HG03442 (cell line): Measurements from ENCODE around the gene CALML3.
"Not testable (repeated sequence)": the region's sequence is repeated elsewhere in the genome, so short reads cannot be mapped to it uniquely, and the experiment has no call there.

Source experiments
- ATAC-seq: cut with Tn5 transposase; IDR thresholded peaks from one replicate; pipeline ENCODE4 v1.9.1; 2021; ENCODE audit warnings: mild to moderate bottlenecking, moderate library complexity; ENCODE audit not compliant: unreplicated experiment

CALML3 gene

DNA sequence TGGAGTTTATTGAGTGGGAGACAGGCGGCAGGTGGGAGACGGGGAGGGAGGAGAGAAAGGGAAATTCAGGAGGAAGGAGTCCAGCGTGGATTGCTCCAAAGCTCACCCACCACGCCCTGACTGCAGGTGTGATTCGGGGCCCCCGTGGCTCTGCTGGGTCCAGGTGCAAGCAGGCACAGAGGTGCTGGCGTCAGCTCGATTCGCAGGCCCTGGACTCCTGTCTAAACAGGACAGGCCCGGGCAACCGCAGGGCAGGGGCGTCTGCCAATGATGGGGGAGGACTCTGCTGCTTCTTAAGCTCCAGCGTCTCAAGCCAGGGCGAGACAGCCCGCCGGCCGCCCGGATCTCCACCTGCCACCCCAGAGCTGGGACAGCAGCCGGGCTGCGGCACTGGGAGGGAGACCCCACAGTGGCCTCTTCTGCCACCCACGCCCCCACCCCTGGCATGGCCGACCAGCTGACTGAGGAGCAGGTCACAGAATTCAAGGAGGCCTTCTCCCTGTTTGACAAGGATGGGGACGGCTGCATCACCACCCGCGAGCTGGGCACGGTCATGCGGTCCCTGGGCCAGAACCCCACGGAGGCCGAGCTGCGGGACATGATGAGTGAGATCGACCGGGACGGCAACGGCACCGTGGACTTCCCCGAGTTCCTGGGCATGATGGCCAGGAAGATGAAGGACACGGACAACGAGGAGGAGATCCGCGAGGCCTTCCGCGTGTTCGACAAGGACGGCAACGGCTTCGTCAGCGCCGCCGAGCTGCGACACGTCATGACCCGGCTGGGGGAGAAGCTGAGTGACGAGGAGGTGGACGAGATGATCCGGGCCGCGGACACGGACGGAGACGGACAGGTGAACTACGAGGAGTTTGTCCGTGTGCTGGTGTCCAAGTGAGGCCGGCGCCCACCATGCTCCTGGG, at the start of gene CALML3:
Gene CALML3 (plus strand): TSS at position 321 of the 920 bp plus-strand sequence. CDS start 125 bp downstream, at position 446.
- no peak for ATAC-seq

- not testable (repeated sequence) for ATAC-seq
Observed at GRCh38 chr10:5475088-5475487, 49.7 kb upstream of the CALML3 start.

DNA sequence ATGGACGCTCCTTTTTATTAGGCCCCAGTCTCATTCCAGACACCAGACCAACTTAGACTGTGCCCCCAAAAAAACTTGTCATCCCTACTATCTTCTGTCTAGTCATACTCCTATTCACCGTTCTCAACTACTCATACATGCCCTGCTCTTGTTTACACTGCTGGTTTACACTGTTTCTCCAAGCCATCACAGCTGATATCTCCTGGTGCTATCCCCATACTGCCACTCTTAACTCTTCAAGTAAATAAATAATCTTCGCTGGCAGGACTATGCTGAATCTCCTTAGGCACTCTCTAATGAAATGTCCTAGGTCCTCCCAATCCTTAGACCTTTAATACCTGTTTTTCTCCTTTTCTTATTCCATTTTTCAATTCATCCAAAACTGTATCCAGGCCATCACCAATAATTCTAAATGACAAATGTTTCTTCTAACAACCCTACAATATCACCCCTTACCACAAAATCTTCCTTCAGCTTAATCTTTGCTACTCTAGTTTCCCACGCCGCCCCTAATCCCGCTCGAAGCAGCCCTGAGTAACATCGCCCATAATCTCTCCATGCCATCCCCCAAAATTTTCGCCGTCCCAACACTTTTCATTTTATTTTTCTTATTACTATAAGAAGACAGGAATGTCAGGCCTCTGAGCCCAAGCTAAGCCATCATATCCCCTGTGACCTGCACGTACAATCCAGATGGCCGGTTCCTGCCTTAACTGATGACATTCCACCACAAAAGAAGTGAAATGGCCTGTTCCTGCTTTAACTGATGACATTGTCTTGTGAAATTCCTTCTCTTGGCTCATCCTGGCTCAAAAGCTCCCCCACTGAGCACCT, 48.6 kb upstream of the CALML3 start:
- not testable (repeated sequence) for ATAC-seq

DNA sequence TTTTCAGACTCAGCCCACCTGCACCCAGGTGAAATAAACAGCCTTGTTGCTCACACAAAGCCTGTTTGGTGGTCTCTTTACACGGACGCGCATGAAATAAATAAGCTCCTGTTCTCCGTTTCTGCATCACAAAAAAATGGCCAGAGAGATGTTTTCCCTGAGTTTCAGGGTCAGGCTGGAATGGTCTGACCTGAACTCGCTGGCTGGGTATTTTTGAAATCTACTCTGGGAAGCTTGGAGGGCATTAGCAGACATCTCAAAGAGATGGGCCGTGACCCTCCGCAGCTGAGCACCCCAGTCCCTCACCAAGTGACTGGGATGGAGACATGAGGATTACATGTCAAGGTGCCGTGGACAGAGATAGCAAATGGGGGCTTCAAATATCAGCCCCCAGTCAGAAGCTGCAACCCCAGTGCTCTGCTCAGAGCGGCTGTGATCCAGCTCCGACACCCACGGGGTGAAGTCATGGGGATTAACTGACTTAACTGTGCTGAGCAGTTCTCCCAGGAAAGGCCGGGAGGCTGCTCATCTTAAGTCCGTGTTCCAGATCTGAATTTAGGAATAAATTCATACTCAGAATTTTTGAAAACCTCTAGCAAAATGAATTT, 47.7 kb upstream of the CALML3 start:
- ATAC-seq = no peak

- ATAC-seq = no peak
Observed at GRCh38 chr10:5477948-5478693, 46.6 kb upstream of the CALML3 start.

- no peak for ATAC-seq
Observed at GRCh38 chr10:5478694-5479305, 46.0 kb upstream of the CALML3 start.

GRCh38 chr10:5479481-5480161, 45.1 kb upstream of the CALML3 start:
- ATAC-seq = no peak

GRCh38 chr10:5480162-5480941, 44.4 kb upstream of the CALML3 start:
- ATAC-seq = no peak

DNA sequence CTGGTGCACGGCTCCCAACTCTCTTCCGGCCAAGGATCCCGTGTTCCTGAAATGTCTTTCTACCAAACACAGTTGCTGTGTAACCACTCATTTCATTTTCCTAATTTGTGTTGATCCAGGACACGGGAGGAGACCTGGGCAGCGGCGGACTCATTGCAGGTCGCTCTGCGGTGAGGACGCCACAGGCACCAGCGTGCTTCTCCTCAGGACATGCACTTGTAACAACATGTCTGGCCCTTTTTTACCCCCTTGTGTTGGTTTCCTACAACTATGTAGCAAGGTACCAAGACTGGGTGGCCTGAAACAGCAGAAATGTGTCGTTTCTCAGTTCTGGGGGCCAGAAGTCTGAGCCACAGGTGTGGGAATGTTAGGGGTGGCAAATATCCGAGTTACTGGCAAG, 43.6 kb upstream of the CALML3 start:
- no peak for ATAC-seq

- ATAC-seq = no peak
Observed at GRCh38 chr10:5482016-5482415, 42.7 kb upstream of the CALML3 start.

DNA sequence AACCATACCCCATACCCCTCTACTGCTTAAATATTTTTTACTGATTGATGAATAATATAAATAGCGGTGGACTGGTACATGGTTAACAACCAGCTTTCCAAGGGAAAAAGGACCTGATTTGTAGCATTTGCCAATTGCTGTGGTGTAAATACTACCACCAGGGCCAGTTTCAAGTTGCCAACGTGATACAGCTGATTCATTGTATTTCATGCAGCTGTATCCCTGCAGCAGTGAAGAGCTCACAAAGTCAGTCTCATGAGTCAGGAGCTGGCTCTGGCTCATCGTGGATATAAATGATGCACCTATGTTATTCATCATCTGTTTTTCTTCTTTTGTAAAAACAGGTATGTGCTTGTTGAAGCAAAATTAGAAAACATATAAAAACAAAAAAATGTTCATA, 40.6 kb upstream of the CALML3 start:
- no peak for ATAC-seq

GRCh38 chr10:5485290-5485689, 39.5 kb upstream of the CALML3 start:
- ATAC-seq = no peak

DNA sequence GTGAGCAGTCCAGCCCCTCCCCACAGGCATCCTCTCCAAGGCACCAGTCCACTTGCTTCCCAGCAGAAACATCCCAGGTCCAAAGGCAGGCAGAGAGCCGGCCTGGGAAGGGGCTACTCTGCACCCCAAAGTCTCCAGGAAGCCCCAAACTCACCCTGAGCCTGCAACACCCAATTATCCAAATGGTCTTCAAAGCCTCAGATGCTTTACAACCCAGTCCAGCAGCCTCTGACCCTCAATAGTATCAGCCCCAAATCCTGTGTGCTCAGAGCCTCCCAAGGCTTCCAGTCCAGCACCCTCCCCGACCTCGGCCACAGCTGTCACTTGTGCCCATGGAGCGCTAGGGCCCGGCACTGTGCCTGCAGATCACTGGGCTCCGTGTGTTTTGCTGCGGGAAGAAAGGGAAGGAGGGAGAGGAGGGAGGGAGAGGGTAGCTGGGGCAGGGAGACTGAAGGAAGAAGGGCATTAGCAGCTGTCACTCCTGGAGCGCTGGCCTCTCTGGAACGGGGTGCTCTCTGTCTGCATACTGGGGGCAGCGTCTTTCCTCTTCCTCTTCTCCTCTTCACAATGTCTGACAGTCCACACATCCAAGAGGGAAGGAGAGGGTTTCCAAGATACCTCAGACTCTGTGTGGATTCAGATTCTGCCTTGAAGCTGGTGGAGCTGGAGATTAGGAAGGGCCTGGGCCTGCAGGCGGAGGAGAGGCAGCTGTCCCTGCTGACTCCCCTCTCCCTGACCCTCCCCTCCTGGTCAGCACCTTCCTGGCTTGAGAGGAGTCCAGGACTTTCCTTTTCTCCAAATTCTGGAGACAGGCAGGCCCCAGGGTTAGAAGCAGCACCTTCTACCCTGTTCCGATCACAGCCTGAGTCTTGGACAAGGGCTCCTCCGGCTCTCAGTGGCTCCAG, 38.6 kb upstream of the CALML3 start:
- ATAC-seq = no peak

GRCh38 chr10:5486853-5487235, 37.9 kb upstream of the CALML3 start:
- ATAC-seq = no peak

GRCh38 chr10:5488272-5489161, 36.2 kb upstream of the CALML3 start:
- ATAC-seq = no peak

GRCh38 chr10:5490032-5490431, 34.7 kb upstream of the CALML3 start:
- no peak for ATAC-seq
